ENCODE results near the gene CPEB3. TPM values are rescaled to one million over a fixed set of nuclear protein-coding genes. Genes with fewer than 3 reads are reported as not detected.

Gene CPEB3
- total RNA-seq, 2 donors from 2014 or later, result 9.3 to 10.2 TPM

DNA sequence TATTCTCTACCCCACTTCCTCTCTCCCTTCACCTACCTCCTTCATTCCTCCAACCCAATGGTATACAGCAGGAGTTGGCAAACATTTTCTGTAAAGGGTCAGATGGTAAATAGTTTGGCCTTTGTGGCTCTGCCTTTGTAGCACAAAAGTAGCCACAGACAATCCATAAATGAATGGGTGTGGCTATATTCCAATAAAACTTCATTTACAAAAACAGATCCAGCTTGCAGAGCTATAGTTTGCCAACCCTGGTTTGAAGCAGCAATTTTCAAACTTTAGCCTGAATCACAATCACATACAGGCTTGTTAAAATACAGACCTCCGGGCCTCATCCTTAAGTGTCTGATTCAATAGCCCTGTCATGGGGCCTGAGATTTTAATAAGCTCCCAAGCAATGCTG lies 110.5 kb downstream of the CPEB3 start:
- H3K4me1 ChIP-seq, result peaks cover 9% of the 10 kb centered on the region
- ATAC-seq, result no peak
- no peak overlapping the region for H3K4me3 ChIP-seq
- H3K27ac ChIP-seq, result no peak overlapping the region
- 86 to 100% methylated on average over 1 of the region's 1 CpG for WGBS, 2 donors
- no peaks in the 10 kb centered on the region for H3K9me3 ChIP-seq
- DNase-seq, result no peak
- TF ChIP-seq, protein P1, sequence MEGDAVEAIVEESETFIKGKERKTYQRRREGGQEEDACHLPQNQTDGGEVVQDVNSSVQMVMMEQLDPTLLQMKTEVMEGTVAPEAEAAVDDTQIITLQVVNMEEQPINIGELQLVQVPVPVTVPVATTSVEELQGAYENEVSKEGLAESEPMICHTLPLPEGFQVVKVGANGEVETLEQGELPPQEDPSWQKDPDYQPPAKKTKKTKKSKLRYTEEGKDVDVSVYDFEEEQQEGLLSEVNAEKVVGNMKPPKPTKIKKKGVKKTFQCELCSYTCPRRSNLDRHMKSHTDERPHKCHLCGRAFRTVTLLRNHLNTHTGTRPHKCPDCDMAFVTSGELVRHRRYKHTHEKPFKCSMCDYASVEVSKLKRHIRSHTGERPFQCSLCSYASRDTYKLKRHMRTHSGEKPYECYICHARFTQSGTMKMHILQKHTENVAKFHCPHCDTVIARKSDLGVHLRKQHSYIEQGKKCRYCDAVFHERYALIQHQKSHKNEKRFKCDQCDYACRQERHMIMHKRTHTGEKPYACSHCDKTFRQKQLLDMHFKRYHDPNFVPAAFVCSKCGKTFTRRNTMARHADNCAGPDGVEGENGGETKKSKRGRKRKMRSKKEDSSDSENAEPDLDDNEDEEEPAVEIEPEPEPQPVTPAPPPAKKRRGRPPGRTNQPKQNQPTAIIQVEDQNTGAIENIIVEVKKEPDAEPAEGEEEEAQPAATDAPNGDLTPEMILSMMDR (IDR thresholded peaks at IDR 0.05), result no peak
- no peak for TF ChIP-seq POLR2A (IDR thresholded peaks at IDR 0.05)
- intact Hi-C loops (cut with DNase I), result no loop called here
- H3K27me3 ChIP-seq, result no peaks in the 10 kb centered on the region
- H3K36me3 ChIP-seq (replicated peaks in 1 of 2; ENCODE audit: insufficient read depth in 1 of 2, low read depth in 2 of 2), result no peaks in the 10 kb centered on the region

DNA sequence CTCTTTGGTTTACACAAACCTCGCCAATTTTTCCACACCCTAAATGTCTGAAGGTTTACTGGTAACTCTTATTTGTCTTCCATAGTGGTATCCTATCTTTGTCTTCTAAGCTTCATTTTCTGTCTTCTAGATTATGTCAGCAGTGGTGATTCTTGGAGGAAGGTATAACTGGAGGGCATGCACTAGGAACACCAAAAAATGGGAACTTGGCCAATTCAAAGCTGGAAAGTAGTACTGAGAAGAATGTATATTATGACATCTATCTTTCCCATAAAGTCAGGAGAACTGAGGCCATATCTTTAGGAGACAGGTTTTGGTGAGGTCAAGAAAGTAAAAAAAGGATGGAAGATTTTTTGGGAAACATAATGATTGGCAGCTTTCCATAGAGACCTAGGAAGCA lies 113.3 kb downstream of the CPEB3 start:
- WGBS, 2 donors, result 90 to 91% methylated on average over 1 of the region's 1 CpG
- intact Hi-C loops (cut with DNase I), result no loop called here
- no peak overlapping the region for H3K4me3 ChIP-seq
- no peak for DNase-seq
- no peak overlapping the region for H3K27ac ChIP-seq
- no peaks in the 10 kb centered on the region for H3K27me3 ChIP-seq
- H3K4me1 ChIP-seq, result peaks cover 9% of the 10 kb centered on the region
- no peak for TF ChIP-seq POLR2A (IDR thresholded peaks at IDR 0.05)
- TF ChIP-seq, protein P1 (IDR thresholded peaks at IDR 0.05), result no peak
- H3K36me3 ChIP-seq (replicated peaks in 1 of 2; ENCODE audit: insufficient read depth in 1 of 2, low read depth in 2 of 2), result no peaks in the 10 kb centered on the region
- ATAC-seq, result no peak
- H3K9me3 ChIP-seq, result no peaks in the 10 kb centered on the region

DNA sequence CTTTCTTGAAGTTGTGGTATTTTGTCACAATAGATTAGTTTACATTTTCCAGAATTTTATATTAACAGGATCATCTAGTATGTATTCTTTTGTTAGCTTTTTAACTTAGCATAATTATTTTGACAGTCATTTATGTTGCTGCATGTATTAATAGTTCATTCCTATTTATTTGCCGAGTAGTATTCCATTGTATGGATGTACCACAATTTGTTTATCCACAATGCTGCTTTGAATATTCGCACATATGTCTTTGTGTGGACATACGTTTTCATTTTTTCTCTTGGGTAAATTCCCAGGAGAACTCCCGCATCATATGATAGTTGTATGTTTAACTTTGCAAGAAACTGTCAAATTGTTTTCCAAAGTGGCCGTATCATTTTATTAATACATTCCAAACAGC lies 115.7 kb downstream of the CPEB3 start:
- Histone ChIP-seq H3K27me3 (no peaks in the 10 kb centered on the region), H3K9me3 (no peaks in the 10 kb centered on the region), H3K4me1 (no peaks in the 10 kb centered on the region), H3K36me3 (replicated peaks in 1 of 2; ENCODE audit: insufficient read depth in 1 of 2, low read depth in 2 of 2) (no peaks in the 10 kb centered on the region), H3K4me3 (no peak overlapping the region), H3K27ac (no peak overlapping the region)
- TF ChIP-seq POLR2A (IDR thresholded peaks at IDR 0.05), result no peak
- TF ChIP-seq, protein P1 (IDR thresholded peaks at IDR 0.05), result no peak
- intact Hi-C loops (cut with DNase I), result no loop called here
- DNase-seq (no peak), ATAC-seq (no peak)
- WGBS, 2 donors, result 78 to 88% methylated on average over 5 of the region's 5 CpGs

DNA sequence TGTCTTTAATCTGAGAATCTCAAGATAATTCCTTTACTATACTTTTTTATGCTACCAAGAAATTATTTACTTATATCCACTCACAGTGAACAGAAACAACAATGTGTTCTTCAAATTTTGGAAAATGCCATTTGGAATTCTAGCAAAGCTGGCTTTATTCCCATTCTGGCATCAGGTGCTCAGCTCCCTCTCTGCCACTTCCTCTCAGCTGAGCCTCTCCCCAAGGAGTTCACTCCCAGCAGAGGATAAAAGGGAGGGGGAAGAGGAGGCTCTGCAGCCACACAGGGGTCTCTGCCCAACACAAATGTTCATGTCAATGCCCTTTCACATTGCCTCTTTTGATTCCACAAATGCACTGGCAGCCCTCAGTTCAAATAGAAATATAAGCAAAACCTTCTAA lies 116.9 kb downstream of the CPEB3 start:
- no peak overlapping the region for H3K27ac ChIP-seq
- H3K36me3 ChIP-seq (replicated peaks in 1 of 2; ENCODE audit: insufficient read depth in 1 of 2, low read depth in 2 of 2), result no peaks in the 10 kb centered on the region
- DNase-seq (no peak), ATAC-seq (no peak)
- no peaks in the 10 kb centered on the region for H3K27me3 ChIP-seq
- intact Hi-C loops (cut with DNase I), result no loop called here
- H3K9me3 ChIP-seq, result no peaks in the 10 kb centered on the region
- no peak overlapping the region for H3K4me3 ChIP-seq
- no peaks in the 10 kb centered on the region for H3K4me1 ChIP-seq
- TF ChIP-seq, protein P1 (IDR thresholded peaks at IDR 0.05), result no peak
- TF ChIP-seq POLR2A (IDR thresholded peaks at IDR 0.05), result no peak

DNA sequence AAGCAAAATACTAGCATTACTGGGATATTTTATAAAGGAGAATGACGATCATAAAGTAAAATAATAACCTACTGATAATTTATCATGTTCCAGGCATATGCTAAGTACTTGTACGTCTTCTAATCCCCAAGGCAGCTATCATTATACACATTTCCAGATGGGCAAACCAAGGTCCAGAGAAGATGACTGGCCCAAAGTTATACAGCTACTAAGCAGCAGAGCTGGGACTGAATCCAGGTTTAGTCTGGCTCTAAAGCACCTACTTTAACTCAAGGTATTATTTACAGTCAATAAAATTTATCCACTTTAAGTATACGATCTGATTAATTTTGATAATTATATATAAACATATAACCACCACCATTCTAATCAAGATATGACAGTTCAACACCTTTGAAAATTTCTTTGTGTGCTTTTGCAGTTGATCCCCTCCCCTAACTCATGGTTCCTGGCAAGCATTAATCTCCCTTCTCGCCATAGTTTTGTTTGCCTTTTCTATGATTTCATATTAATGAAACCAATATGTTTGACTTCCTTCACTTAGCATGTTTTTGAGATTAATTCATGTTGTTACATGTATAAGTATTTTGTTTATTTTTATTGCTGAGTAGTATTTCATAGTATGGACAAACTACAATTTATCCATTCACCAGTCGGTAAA lies 126.7 kb downstream of the CPEB3 start:
- 31 to 34% methylated on average over 5 of the region's 5 CpGs for WGBS, 2 donors
- intact Hi-C loops (cut with DNase I), result no loop called here
- Histone ChIP-seq H3K4me3 (no peak overlapping the region), H3K27me3 (no peaks in the 10 kb centered on the region), H3K9me3 (peaks cover 0 to 8% (median 0%) of the 10 kb centered on the region in 3 donors), H3K4me1 (no peaks in the 10 kb centered on the region), H3K36me3 (replicated peaks in 1 of 2; ENCODE audit: insufficient read depth in 1 of 2, low read depth in 2 of 2) (no peaks in the 10 kb centered on the region), H3K27ac (no peak overlapping the region)
- DNase-seq (no peak), ATAC-seq (no peak)
- TF ChIP-seq, protein P1 (IDR thresholded peaks at IDR 0.05), result no peak
- TF ChIP-seq POLR2A (IDR thresholded peaks at IDR 0.05), result no peak

Data from body of pancreas (tissue), 4 donors.